ENCODE measurements around the gene NDUFB7. TPM values are rescaled to one million over a fixed set of nuclear protein-coding genes. Genes with fewer than 3 reads are reported as not detected.
"Not testable (repeated sequence)": the region's sequence is repeated elsewhere in the genome, so short reads cannot be mapped to it uniquely, and the experiment has no call there.

The NDUFB7 gene
- total and polyA plus RNA-seq, 7 donors: 475 to 853 (median 607) TPM

GRCh38 chr19:14565765-14566711, 5.8 kb downstream of the NDUFB7 start:
- H3K4me1 ChIP-seq: peaks cover 0 to 19% (median 18%) of the 10 kb centered on the region in 4 donors
- intact Hi-C loops (cut with DNase I): no loop called here
- no peak for DNase-seq
- no peak for TF ChIP-seq EP300 (IDR thresholded peaks at IDR 0.05)
- TF ChIP-seq, protein P1, sequence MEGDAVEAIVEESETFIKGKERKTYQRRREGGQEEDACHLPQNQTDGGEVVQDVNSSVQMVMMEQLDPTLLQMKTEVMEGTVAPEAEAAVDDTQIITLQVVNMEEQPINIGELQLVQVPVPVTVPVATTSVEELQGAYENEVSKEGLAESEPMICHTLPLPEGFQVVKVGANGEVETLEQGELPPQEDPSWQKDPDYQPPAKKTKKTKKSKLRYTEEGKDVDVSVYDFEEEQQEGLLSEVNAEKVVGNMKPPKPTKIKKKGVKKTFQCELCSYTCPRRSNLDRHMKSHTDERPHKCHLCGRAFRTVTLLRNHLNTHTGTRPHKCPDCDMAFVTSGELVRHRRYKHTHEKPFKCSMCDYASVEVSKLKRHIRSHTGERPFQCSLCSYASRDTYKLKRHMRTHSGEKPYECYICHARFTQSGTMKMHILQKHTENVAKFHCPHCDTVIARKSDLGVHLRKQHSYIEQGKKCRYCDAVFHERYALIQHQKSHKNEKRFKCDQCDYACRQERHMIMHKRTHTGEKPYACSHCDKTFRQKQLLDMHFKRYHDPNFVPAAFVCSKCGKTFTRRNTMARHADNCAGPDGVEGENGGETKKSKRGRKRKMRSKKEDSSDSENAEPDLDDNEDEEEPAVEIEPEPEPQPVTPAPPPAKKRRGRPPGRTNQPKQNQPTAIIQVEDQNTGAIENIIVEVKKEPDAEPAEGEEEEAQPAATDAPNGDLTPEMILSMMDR (IDR thresholded peaks at IDR 0.05): no peak
- no peak for TF ChIP-seq POLR2A (IDR thresholded peaks at IDR 0.05)
- TF ChIP-seq POLR2AphosphoS5 (IDR thresholded peaks at IDR 0.05): no peak
- H3K9me3 ChIP-seq: no peaks in the 10 kb centered on the region
- H3K27me3 ChIP-seq: no peaks in the 10 kb centered on the region
- no peak overlapping the region for H3K4me3 ChIP-seq
- H3K36me3 ChIP-seq: peaks cover 0 to 34% (median 5%) of the 10 kb centered on the region in 4 donors
- no peak overlapping the region for H3K27ac ChIP-seq
- 87 to 91% methylated on average over 27 to 28 of the region's 31 CpGs for WGBS, 2 donors

DNA sequence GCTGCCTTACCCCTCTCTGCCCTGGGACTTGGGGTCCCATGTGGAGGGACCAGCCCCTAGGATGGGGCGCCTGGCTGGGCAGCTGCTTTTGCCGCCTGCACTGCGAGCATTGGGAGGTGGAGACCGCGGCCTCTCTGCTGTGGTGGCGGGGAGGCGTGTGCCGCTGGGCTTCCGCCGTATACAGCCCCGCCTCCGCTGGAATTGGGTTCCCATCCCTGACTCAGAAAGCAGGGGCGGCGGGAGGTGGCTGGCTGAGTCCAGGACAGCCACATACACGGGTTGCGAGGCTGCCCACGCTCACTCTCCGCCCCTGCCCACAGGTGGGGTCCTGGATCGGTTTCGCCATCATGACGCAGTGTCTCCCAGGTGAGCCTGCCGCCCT, 6.6 kb downstream of the NDUFB7 start:
- Histone ChIP-seq H3K4me1 (peaks cover 0 to 12% (median 10%) of the 10 kb centered on the region in 4 donors), H3K27me3 (no peaks in the 10 kb centered on the region), H3K4me3 (no peak overlapping the region), H3K27ac (no peak overlapping the region), H3K9me3 (no peaks in the 10 kb centered on the region), H3K36me3 (peaks cover 0 to 34% (median 5%) of the 10 kb centered on the region in 4 donors)
- intact Hi-C loops (cut with DNase I): no loop called here
- no peak for DNase-seq
- WGBS, 2 donors: 91 to 94% methylated on average over 22 of the region's 22 CpGs
- TF ChIP-seq, protein P1 (IDR thresholded peaks at IDR 0.05): no peak
- TF ChIP-seq EP300 (IDR thresholded peaks at IDR 0.05): no peak

- H3K27me3 ChIP-seq; H3K4me1 ChIP-seq; intact Hi-C loops (cut with DNase I); DNase-seq; H3K9me3 ChIP-seq; H3K4me3 ChIP-seq; H3K27ac ChIP-seq: not testable (repeated sequence)
- H3K36me3 ChIP-seq: peaks cover 0 to 34% (median 5%) of the 10 kb centered on the region in 4 donors
- whole genome bisulfite sequencing, 2 donors: 82 to 87% methylated on average over 22 of the region's 22 CpGs
Observed at GRCh38 chr19:14564652-14565297, 7.1 kb downstream of the NDUFB7 start.

DNA sequence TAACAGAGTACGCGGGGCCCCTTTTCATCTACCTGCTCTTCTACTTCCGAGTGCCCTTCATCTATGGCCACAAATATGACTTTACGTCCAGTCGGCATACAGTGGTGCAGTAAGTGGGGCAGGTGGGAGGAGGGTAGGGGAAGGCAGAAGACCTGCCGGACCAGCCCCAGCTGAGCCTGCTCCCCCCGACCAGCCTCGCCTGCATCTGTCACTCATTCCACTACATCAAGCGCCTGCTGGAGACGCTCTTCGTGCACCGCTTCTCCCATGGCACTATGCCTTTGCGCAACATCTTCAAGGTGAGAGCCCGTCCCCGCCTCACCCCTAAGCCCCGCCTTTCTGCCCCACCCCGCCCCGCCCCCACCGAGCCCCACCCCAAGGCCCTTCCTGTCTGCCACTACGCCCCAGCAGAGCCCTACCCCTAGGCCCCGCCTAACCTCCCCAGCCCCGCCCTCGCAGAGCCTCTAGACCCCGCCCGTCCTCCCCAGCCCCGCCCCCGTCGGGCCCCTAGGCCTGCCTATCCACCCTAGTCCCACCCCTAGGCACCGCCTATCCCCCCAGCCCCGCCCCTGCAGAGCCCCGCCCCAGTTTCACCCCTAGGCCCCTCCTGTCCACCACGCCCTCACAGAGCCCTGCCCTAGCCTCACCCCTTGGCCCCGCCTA, 7.7 kb downstream of the NDUFB7 start:
- H3K36me3 ChIP-seq: peaks cover 0 to 34% (median 5%) of the 10 kb centered on the region in 4 donors

More for the DNA sequence above, 7.7 kb downstream of the NDUFB7 start:
- H3K9me3 ChIP-seq: no peaks in the 10 kb centered on the region
- TF ChIP-seq EP300 (IDR thresholded peaks at IDR 0.05) (no peak), POLR2AphosphoS5 (IDR thresholded peaks at IDR 0.05) (no peak), POLR2A (IDR thresholded peaks at IDR 0.05) (no peak)
- TF ChIP-seq, protein P1 (IDR thresholded peaks at IDR 0.05): no peak
- H3K27ac ChIP-seq: no peak overlapping the region
- no peak overlapping the region for H3K4me3 ChIP-seq
- no peaks in the 10 kb centered on the region for H3K27me3 ChIP-seq
- intact Hi-C loops (cut with DNase I): no loop called here
- 70 to 78% methylated on average over 33 of the region's 33 CpGs for WGBS, 2 donors
- peaks cover 0 to under 1% (median 0%) of the 10 kb centered on the region in 4 donors for H3K4me1 ChIP-seq
- no peak for DNase-seq
